HepG2 (cell line): Measurements from ENCODE around the gene ACAD11. TPM values are rescaled to one million over a fixed set of nuclear protein-coding genes. Genes with fewer than 3 reads are reported as not detected.
A peak's percentile ranks its signal among the peaks of the same experiment; 100 is the strongest.

Experiments used
- ATAC-seq: fragments of 200-7000 bp; cut with Tn5 transposase; 3 replicates; pipeline ENCODE4 v1.9.1; 2020; ENCODE audit warnings: mild to moderate bottlenecking, moderate library complexity
- BruUV-seq: library from RNA; stranded (reverse); fragments of 400-500 nt; replicated peaks from 2 replicates; lab custom pipeline; 2021; lab: Mats Ljungman, UMichigan
- CTCF ChIA-PET: fragments of 300-600 bp; formaldehyde crosslinking; extraction: SDS; loops from one replicate; lab custom pipeline; 2021; ENCODE audit warnings: low total read pairs, inconsistent platforms, low intra/inter-chr PET ratio; lab: Yijun Ruan, JAX
- POLR2A ChIA-PET: fragments of 350-600 bp; sonication (Branson Sonifier 250); formaldehyde crosslinking; loops from one replicate; lab custom pipeline; 2020; ENCODE audit warnings: antibody characterized with exemption, inconsistent platforms; lab: Yijun Ruan, JAX
- DNase-seq: peaks from one replicate; pipeline ENCODE4 v3.0.0-alpha.2; 2015; ENCODE audit warnings: low spot score
- FAIRE-seq: peaks from 3 replicates; lab custom pipeline; 2011; peaks lifted over from hg19 to GRCh38; lab: Jason Lieb, UNC
- H2AFZ ChIP-seq: one replicate; pipeline ENCODE4 v1.6.1; 2011; ENCODE audit warnings: low read length, inconsistent platforms
- H3K27ac ChIP-seq: fragments of 300-600 bp; 3 replicates; pipeline ENCODE4 v1.8.0; 2011; ENCODE audit warnings: mixed run types, mild to moderate bottlenecking, mixed read lengths, low read length, inconsistent platforms; ENCODE audit not compliant: insufficient read depth; ENCODE audit errors: extremely low read length
- H3K27me3 ChIP-seq, 2 experiments: fragments of 200-600 bp in 1 of 2; 2 replicates in 1 of 2; 3 replicates in 1 of 2; pipeline versions ENCODE4 v1.6.0 to v1.8.0; 2011; ENCODE audit warnings: low read length in 2 of 2, mild to moderate bottlenecking in 2 of 2, moderate library complexity in 2 of 2, inconsistent platforms in 1 of 2; ENCODE audit not compliant: insufficient read depth in 2 of 2, control insufficient read depth in 1 of 2
- H3K36me3 ChIP-seq, 2 experiments: fragments of 200-600 bp in 1 of 2; replicated peaks in 1 of 2; 2 replicates in 1 of 2; 3 replicates in 1 of 2; pipeline versions ENCODE4 v1.5.1 to v1.8.0; 2011; ENCODE audit warnings: low read length in 2 of 2, inconsistent platforms in 1 of 2; ENCODE audit not compliant: insufficient read depth in 2 of 2, control insufficient read depth in 1 of 2
- H3K4me1 ChIP-seq: 2 replicates; pipeline ENCODE4 v1.5.1; 2012; ENCODE audit warnings: low read length, inconsistent platforms; ENCODE audit not compliant: insufficient read depth
- H3K4me2 ChIP-seq: 2 replicates; pipeline ENCODE4 v1.6.0; 2011; ENCODE audit warnings: low read depth, low read length, inconsistent platforms
- H3K4me3 ChIP-seq, 3 experiments: fragments of 200-600 bp in 1 of 3; sonication (generic), shearing (Covaris generic) in 1 of 3; replicated peaks in 1 of 3; 2 replicates each; pipeline ENCODE4 v1.5.1; 2011 to 2016; ENCODE audit warnings: low read length in 3 of 3, inconsistent platforms in 2 of 3, low read depth in 2 of 3, mild to moderate bottlenecking in 2 of 3, control low read depth in 1 of 3, mixed read lengths in 1 of 3; ENCODE audit not compliant: insufficient read depth in 1 of 3
- H3K79me2 ChIP-seq: one replicate; pipeline ENCODE4 v1.6.1; 2011; ENCODE audit warnings: low read length, inconsistent platforms; ENCODE audit not compliant: insufficient read depth
- H3K9ac ChIP-seq: 2 replicates; pipeline ENCODE4 v1.6.0; 2011; ENCODE audit warnings: mild to moderate bottlenecking, low read depth, low read length, inconsistent platforms; ENCODE audit not compliant: insufficient read depth
- H3K9me3 ChIP-seq: 2 replicates; pipeline ENCODE4 v1.5.1; 2012; ENCODE audit warnings: mild to moderate bottlenecking, low read length
- H4K20me1 ChIP-seq: 2 replicates; pipeline ENCODE4 v1.6.0; 2011; ENCODE audit warnings: inconsistent platforms, mild to moderate bottlenecking, low read length, moderate library complexity; ENCODE audit not compliant: insufficient read depth
- FOXO1 ChIP-seq: sonication (generic); formaldehyde crosslinking; IDR thresholded peaks from 2 replicates; pipeline ENCODE4 v1.4.0; 2020; ENCODE audit warnings: missing genetic modification reagents
- HNF1B ChIP-seq: sonication (generic); formaldehyde crosslinking; IDR thresholded peaks from 2 replicates; pipeline ENCODE4 v1.5.1; 2020; ENCODE audit warnings: mild to moderate bottlenecking, moderate library complexity, missing genetic modification reagents
- PREB ChIP-seq: sonication (generic); formaldehyde crosslinking; IDR thresholded peaks from 2 replicates; pipeline ENCODE4 v1.4.0; 2020; ENCODE audit warnings: missing genetic modification reagents
- SMC3 ChIP-seq: IDR thresholded peaks from 2 replicates; pipeline ENCODE4 v1.6.1; 2011; ENCODE audit warnings: low read length, improper control_type of control experiment
- THRA ChIP-seq: sonication (generic); formaldehyde crosslinking; IDR thresholded peaks from 2 replicates; pipeline ENCODE4 v1.4.0; 2020; ENCODE audit warnings: missing genetic modification reagents, borderline replicate concordance
- XRCC5 ChIP-seq: fragments of 200-400 bp; formaldehyde crosslinking; optimal IDR thresholded peaks from 2 replicates; pipeline ENCODE3; 2017; ENCODE audit warnings: mild to moderate bottlenecking, low read length
- ZNF33B ChIP-seq: sonication (generic); formaldehyde crosslinking; IDR thresholded peaks from 2 replicates; pipeline ENCODE4 v1.5.1; 2020; ENCODE audit warnings: mild to moderate bottlenecking, missing genetic modification reagents
- WGBS: methylation state at CpG from one replicate; pipeline ENCODE4 v1.1.6; 2017; ENCODE audit warnings: low lambda C conversion rate; 5-methylcytosine and 5-hydroxymethylcytosine counted together
- in situ Hi-C: cut with HindIII; loops from 2 replicates; pipeline ENCODE4 v1.10.0; 2017; ENCODE audit warnings: low pct_unique_long_range_greater_than_20kb; ENCODE audit not compliant: extremely low pct_ligation_motif_present
- intact Hi-C: fragments of 100-400 bp; cut with micrococcal nuclease; formaldehyde crosslinking; loops from one replicate; pipeline ENCODE4 v1.10.0; 2022; ENCODE audit not compliant: unreplicated experiment
- polyA plus RNA-seq, 8 experiments: library from polyadenylated mRNA; depleted of rRNA in 3 of 8; stranded (reverse) in 7 of 8; unstranded in 1 of 8; fragments of >200 nt; fragmentation: Illumina TruSeq in 4 of 8; extraction: Trizol in 4 of 8; gene quantifications; 2 replicates each; pipeline versions ENCODE4 v1.2.1 to v1.2.3, GENCODE V29; 2011 to 2016; ENCODE audit warnings: low read depth in 4 of 8, missing spikeins in 1 of 8, mixed read lengths in 1 of 8; ENCODE audit not compliant: insufficient read depth in 1 of 8
- total RNA-seq, 5 experiments: library from RNA; depleted of rRNA; stranded (reverse); fragments of >200 nt; fragmentation: Illumina TruSeq; extraction: Trizol; gene quantifications; 2 replicates each; pipeline ENCODE4 v1.2.3, GENCODE V29; 2016; ENCODE audit warnings: low read depth in 1 of 5
- TF ChIP-seq, protein P1 (sequence below): sonication (generic); formaldehyde crosslinking; IDR thresholded peaks from 2 replicates; pipeline ENCODE4 v1.4.0; 2020; ENCODE audit warnings: missing genetic modification reagents
- TF ChIP-seq, protein P2 (sequence below): IDR thresholded peaks from 2 replicates; pipeline ENCODE4 v1.6.1; 2016; ENCODE audit warnings: mild to moderate bottlenecking
- TF ChIP-seq, protein P3 (sequence below): sonication (generic); formaldehyde crosslinking; IDR thresholded peaks from 2 replicates; pipeline ENCODE4 v1.5.1; 2020; ENCODE audit warnings: mild to moderate bottlenecking, missing genetic modification reagents, moderate library complexity

ACAD11 gene
- total and polyA plus RNA-seq, 2 of the 13 experiments (the other 11 are each of a cell fraction or from before 2014, with no cell fraction given): 30.6 to 56.9 TPM

GRCh38 chr3:132535575-132536441 is 123.8 kb downstream of the ACAD11 start:
- H4K20me1 ChIP-seq: no peaks in the 10 kb centered on the region
- no peak overlapping the region for H3K9ac ChIP-seq
- in situ Hi-C loops: loop anchor here (5.0 to 25.0 kb wide), 2 partner anchors 101 to 851 kb away; no protein-coding TSS in a partner anchor
- peak; percentile 48 for FAIRE-seq
- H3K4me1 ChIP-seq: peaks cover 23% of the 10 kb centered on the region
- H3K4me2 ChIP-seq: no peak overlapping the region
- H3K27me3 ChIP-seq: no peaks in the 10 kb centered on the region
- BruUV-seq: no TSS peak
- H3K9me3 ChIP-seq: no peaks in the 10 kb centered on the region
- H3K4me3 ChIP-seq: no peak overlapping the region
- peak; percentile 90 for ATAC-seq
- peaks cover 3 to 31% of the 10 kb centered on the region in 2 experiments for H3K36me3 ChIP-seq
- intact Hi-C loops: loop anchor here (1.0 kb wide), 1 partner anchor 106 kb away; no protein-coding TSS in a partner anchor
- ChIA-PET POLR2A (no interaction called here), CTCF (interaction anchor here (1.0 to 2.7 kb wide), 2 partner anchors 18 to 106 kb away, joined by 3 to 33 read pairs; no protein-coding TSS in a partner anchor)
- no peaks in the 10 kb centered on the region for H3K79me2 ChIP-seq
- peak overlapping the region; percentile 14 for H3K27ac ChIP-seq
- no peak overlapping the region for H2AFZ ChIP-seq
- WGBS: 64% methylated on average over 7 of the region's 7 CpGs
- peak; percentile 69 for DNase-seq
- TF ChIP-seq SMC3 (peak; percentile 76), HNF1B (CRISPR knock-in tag) (no peak), XRCC5 (no peak), ZNF33B (CRISPR knock-in tag) (no peak), FOXO1 (no peak), PREB (CRISPR knock-in tag) (no peak), THRA (CRISPR knock-in tag) (no peak)
- TF ChIP-seq, protein P1, sequence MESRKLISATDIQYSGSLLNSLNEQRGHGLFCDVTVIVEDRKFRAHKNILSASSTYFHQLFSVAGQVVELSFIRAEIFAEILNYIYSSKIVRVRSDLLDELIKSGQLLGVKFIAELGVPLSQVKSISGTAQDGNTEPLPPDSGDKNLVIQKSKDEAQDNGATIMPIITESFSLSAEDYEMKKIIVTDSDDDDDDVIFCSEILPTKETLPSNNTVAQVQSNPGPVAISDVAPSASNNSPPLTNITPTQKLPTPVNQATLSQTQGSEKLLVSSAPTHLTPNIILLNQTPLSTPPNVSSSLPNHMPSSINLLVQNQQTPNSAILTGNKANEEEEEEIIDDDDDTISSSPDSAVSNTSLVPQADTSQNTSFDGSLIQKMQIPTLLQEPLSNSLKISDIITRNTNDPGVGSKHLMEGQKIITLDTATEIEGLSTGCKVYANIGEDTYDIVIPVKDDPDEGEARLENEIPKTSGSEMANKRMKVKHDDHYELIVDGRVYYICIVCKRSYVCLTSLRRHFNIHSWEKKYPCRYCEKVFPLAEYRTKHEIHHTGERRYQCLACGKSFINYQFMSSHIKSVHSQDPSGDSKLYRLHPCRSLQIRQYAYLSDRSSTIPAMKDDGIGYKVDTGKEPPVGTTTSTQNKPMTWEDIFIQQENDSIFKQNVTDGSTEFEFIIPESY (CRISPR knock-in tag): peak; percentile 76
- TF ChIP-seq, protein P2, sequence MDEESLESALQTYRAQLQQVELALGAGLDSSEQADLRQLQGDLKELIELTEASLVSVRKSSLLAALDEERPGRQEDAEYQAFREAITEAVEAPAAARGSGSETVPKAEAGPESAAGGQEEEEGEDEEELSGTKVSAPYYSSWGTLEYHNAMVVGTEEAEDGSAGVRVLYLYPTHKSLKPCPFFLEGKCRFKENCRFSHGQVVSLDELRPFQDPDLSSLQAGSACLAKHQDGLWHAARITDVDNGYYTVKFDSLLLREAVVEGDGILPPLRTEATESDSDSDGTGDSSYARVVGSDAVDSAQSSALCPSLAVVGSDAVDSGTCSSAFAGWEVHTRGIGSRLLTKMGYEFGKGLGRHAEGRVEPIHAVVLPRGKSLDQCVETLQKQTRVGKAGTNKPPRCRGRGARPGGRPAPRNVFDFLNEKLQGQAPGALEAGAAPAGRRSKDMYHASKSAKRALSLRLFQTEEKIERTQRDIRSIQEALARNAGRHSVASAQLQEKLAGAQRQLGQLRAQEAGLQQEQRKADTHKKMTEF (CRISPR knock-in tag): no peak
- TF ChIP-seq, protein P3, sequence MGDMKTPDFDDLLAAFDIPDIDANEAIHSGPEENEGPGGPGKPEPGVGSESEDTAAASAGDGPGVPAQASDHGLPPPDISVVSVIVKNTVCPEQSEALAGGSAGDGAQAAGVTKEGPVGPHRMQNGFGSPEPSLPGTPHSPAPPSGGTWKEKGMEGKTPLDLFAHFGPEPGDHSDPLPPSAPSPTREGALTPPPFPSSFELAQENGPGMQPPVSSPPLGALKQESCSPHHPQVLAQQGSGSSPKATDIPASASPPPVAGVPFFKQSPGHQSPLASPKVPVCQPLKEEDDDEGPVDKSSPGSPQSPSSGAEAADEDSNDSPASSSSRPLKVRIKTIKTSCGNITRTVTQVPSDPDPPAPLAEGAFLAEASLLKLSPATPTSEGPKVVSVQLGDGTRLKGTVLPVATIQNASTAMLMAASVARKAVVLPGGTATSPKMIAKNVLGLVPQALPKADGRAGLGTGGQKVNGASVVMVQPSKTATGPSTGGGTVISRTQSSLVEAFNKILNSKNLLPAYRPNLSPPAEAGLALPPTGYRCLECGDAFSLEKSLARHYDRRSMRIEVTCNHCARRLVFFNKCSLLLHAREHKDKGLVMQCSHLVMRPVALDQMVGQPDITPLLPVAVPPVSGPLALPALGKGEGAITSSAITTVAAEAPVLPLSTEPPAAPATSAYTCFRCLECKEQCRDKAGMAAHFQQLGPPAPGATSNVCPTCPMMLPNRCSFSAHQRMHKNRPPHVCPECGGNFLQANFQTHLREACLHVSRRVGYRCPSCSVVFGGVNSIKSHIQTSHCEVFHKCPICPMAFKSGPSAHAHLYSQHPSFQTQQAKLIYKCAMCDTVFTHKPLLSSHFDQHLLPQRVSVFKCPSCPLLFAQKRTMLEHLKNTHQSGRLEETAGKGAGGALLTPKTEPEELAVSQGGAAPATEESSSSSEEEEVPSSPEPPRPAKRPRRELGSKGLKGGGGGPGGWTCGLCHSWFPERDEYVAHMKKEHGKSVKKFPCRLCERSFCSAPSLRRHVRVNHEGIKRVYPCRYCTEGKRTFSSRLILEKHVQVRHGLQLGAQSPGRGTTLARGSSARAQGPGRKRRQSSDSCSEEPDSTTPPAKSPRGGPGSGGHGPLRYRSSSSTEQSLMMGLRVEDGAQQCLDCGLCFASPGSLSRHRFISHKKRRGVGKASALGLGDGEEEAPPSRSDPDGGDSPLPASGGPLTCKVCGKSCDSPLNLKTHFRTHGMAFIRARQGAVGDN (CRISPR knock-in tag): no peak
